ENCODE data around the gene DNAH5.

The DNAH5 gene

GRCh38 chr5:13649656-13650055 lies 294.8 kb downstream of the DNAH5 start:
- Histone ChIP-seq H3K4me3 (no peak overlapping the region), H3K9me3 (no peaks in the 10 kb centered on the region)
- no peak for TF ChIP-seq Cebpa-rat (IDR thresholded peaks at IDR 0.05)

GRCh38 chr5:13648822-13649221 lies 295.7 kb downstream of the DNAH5 start:
- Histone ChIP-seq H3K4me3 (no peak overlapping the region), H3K9me3 (no peaks in the 10 kb centered on the region), H3K27me3 (no peaks in the 10 kb centered on the region), H3K9ac (no peak overlapping the region), H3K4me1 (no peaks in the 10 kb centered on the region), H3K4me2 (no peak overlapping the region), H3K36me3 (no peaks in the 10 kb centered on the region), H4K20me1 (no peaks in the 10 kb centered on the region), H3K27ac (no peak overlapping the region)
- TF ChIP-seq Cebpa-rat (IDR thresholded peaks at IDR 0.05): no peak

More at GRCh38 chr5:13649656-13650055, 294.8 kb downstream of the DNAH5 start:
- no peaks in the 10 kb centered on the region for H3K4me1 ChIP-seq
- no peak overlapping the region for H3K4me2 ChIP-seq
- no peaks in the 10 kb centered on the region for H4K20me1 ChIP-seq
- no peaks in the 10 kb centered on the region for H3K27me3 ChIP-seq
- no peak overlapping the region for H3K27ac ChIP-seq
- no peaks in the 10 kb centered on the region for H3K36me3 ChIP-seq
- no peak overlapping the region for H3K9ac ChIP-seq

DNA sequence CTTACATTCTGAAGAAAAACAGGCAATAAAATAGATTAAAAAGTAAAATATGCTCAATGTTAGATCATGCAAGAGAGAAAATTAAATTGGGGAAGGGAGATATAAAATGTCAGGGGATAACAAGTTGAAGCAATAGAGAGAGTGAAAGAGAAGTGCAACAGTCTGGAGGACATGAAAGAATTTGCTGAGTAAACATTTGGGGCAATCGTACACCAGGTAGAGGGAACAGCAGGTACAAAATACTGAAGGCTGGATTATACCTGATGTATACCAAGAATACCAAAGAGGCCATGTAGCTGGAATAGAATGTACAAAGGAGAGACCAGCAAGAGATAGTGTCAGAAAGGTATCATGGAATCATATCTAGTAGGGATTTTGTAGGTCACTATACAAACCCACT lies 300.8 kb downstream of the DNAH5 start:
- Histone ChIP-seq H3K4me2 (no peak overlapping the region), H3K9me3 (no peaks in the 10 kb centered on the region), H4K20me1 (no peaks in the 10 kb centered on the region), H3K9ac (no peak overlapping the region), H3K36me3 (no peaks in the 10 kb centered on the region), H3K27ac (no peak overlapping the region), H3K27me3 (no peaks in the 10 kb centered on the region), H3K4me1 (no peaks in the 10 kb centered on the region), H3K4me3 (no peak overlapping the region)
- TF ChIP-seq Cebpa-rat (IDR thresholded peaks at IDR 0.05): no peak

DNA sequence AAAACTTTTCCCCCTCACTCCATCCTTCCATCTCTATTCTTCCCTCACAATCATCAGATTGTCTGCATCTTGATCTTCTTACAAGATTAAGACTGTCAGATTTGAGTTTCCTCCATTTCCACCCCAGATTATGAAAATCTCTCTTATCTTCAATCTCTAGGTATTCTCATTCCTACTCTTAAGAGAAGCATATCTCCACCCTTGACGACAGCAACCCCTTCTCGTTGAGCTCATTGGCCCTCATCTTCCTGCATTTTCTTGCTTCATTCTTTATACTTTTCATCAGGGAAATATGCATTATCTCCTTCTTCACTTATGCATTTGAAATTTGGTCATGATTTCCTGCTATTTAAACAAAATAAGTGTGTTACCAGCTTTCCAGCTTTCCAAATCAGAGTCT lies 301.3 kb downstream of the DNAH5 start:
- no peaks in the 10 kb centered on the region for H3K27me3 ChIP-seq
- no peak overlapping the region for H3K4me3 ChIP-seq
- H4K20me1 ChIP-seq: no peaks in the 10 kb centered on the region
- H3K9ac ChIP-seq: no peak overlapping the region
- H3K4me2 ChIP-seq: no peak overlapping the region
- H3K9me3 ChIP-seq: no peaks in the 10 kb centered on the region
- no peak for TF ChIP-seq Cebpa-rat (IDR thresholded peaks at IDR 0.05)
- no peak overlapping the region for H3K27ac ChIP-seq
- H3K4me1 ChIP-seq: no peaks in the 10 kb centered on the region
- no peaks in the 10 kb centered on the region for H3K36me3 ChIP-seq

Data from BLaER1 (cell line).